Neural crest cell (in vitro differentiated cells): Measurements from ENCODE around the gene GRM1. TPM values are rescaled to one million over a fixed set of nuclear protein-coding genes. Genes with fewer than 3 reads are reported as not detected.

ENCODE experiments used
- DNase-seq: peaks from one replicate; pipeline ENCODE4 v3.0.0; 2021; ENCODE audit warnings: low read depth, mixed read lengths, low spot score
- H3K27ac Mint-ChIP-seq: one replicate; pipeline ENCODE4 v1.8.0; 2021; ENCODE audit warnings: mild to moderate bottlenecking, mixed read lengths; ENCODE audit not compliant: unreplicated experiment
- H3K27me3 Mint-ChIP-seq: 2 replicates; pipeline ENCODE4 v1.8.0; 2021; ENCODE audit warnings: low read depth, mild to moderate bottlenecking, mixed read lengths
- H3K36me3 Mint-ChIP-seq: 2 replicates; pipeline ENCODE4 v1.8.0; 2021; ENCODE audit warnings: low read depth, mild to moderate bottlenecking, mixed read lengths
- H3K4me1 Mint-ChIP-seq: 2 replicates; pipeline ENCODE4 v1.8.0; 2021; ENCODE audit warnings: mixed read lengths
- H3K4me3 Mint-ChIP-seq: one replicate; pipeline ENCODE4 v1.8.0; 2021; ENCODE audit warnings: mild to moderate bottlenecking, mixed read lengths
- H3K9me3 Mint-ChIP-seq: 2 replicates; pipeline ENCODE4 v1.8.0; 2021; ENCODE audit warnings: mixed read lengths
- CTCF ChIP-seq: fragments of 200-600 bp; sonication (generic); conservative IDR thresholded peaks from 2 replicates; pipeline ENCODE4 v1.5.0; 2021; ENCODE audit warnings: antibody characterized with exemption, mild to moderate bottlenecking
- total RNA-seq: library from RNA; stranded (reverse); gene quantifications from 2 replicates; pipeline ENCODE4 v1.2.1, GENCODE V29; 2021

Gene GRM1
- total RNA-seq, 1 donor from 2014 or later = 0.63 TPM

GRCh38 chr6:146041282-146041681, 12.4 kb downstream of the GRM1 start:
- Mint-ChIP-seq H3K27ac (no peak overlapping the region), H3K9me3 (peaks cover 4% of the 10 kb centered on the region), H3K27me3 (peaks cover 12% of the 10 kb centered on the region), H3K4me1 (no peaks in the 10 kb centered on the region), H3K36me3 (no peaks in the 10 kb centered on the region), H3K4me3 (no peak overlapping the region)
- TF ChIP-seq CTCF = peak; percentile 55
- no peak for DNase-seq

GRCh38 chr6:146047371-146047770, 18.5 kb downstream of the GRM1 start:
- Mint-ChIP-seq H3K27ac (no peak overlapping the region), H3K4me1 (no peaks in the 10 kb centered on the region), H3K4me3 (no peak overlapping the region), H3K36me3 (no peaks in the 10 kb centered on the region), H3K9me3 (no peaks in the 10 kb centered on the region), H3K27me3 (peaks cover 12% of the 10 kb centered on the region)
- no peak for TF ChIP-seq CTCF
- DNase-seq = no peak

- H3K27ac Mint-ChIP-seq = no peak overlapping the region
- H3K27me3 Mint-ChIP-seq = peaks cover 18% of the 10 kb centered on the region
- no peak overlapping the region for H3K4me3 Mint-ChIP-seq
- H3K9me3 Mint-ChIP-seq = no peaks in the 10 kb centered on the region
- H3K36me3 Mint-ChIP-seq = no peaks in the 10 kb centered on the region
- no peak for DNase-seq
- TF ChIP-seq CTCF = no peak
- H3K4me1 Mint-ChIP-seq = no peaks in the 10 kb centered on the region
Observed at GRCh38 chr6:146050168-146050567, 21.3 kb downstream of the GRM1 start.

GRCh38 chr6:146056506-146056905, 27.6 kb downstream of the GRM1 start:
- no peak for DNase-seq
- no peaks in the 10 kb centered on the region for H3K36me3 Mint-ChIP-seq
- H3K4me3 Mint-ChIP-seq = no peak overlapping the region
- no peak for TF ChIP-seq CTCF
- no peaks in the 10 kb centered on the region for H3K4me1 Mint-ChIP-seq
- no peak overlapping the region for H3K27ac Mint-ChIP-seq
- H3K27me3 Mint-ChIP-seq = peaks cover 10% of the 10 kb centered on the region
- H3K9me3 Mint-ChIP-seq = peaks cover 6% of the 10 kb centered on the region

- Mint-ChIP-seq H3K27me3 (no peaks in the 10 kb centered on the region), H3K4me1 (peaks cover 7% of the 10 kb centered on the region), H3K9me3 (peaks cover 5% of the 10 kb centered on the region), H3K36me3 (no peaks in the 10 kb centered on the region), H3K27ac (no peak overlapping the region), H3K4me3 (no peak overlapping the region)
- TF ChIP-seq CTCF = no peak
- no peak for DNase-seq
Observed at GRCh38 chr6:146065690-146066089, 36.8 kb downstream of the GRM1 start.

- no peak overlapping the region for H3K27ac Mint-ChIP-seq
- no peak for TF ChIP-seq CTCF
- H3K9me3 Mint-ChIP-seq = peaks cover 3% of the 10 kb centered on the region
- H3K27me3 Mint-ChIP-seq = no peaks in the 10 kb centered on the region
- no peak overlapping the region for H3K4me3 Mint-ChIP-seq
- H3K4me1 Mint-ChIP-seq = peaks cover 7% of the 10 kb centered on the region
- DNase-seq = no peak
- no peaks in the 10 kb centered on the region for H3K36me3 Mint-ChIP-seq
Observed at GRCh38 chr6:146066506-146066905, 37.6 kb downstream of the GRM1 start.
